Measurements from ENCODE around the gene CFAP20DC. TPM values are rescaled to one million over a fixed set of nuclear protein-coding genes. Genes with fewer than 3 reads are reported as not detected.

The CFAP20DC gene
- total RNA-seq, 6 donors from 2014 or later: 0.30 to 4.3 (median 0.37) TPM; not detected in 1

DNA sequence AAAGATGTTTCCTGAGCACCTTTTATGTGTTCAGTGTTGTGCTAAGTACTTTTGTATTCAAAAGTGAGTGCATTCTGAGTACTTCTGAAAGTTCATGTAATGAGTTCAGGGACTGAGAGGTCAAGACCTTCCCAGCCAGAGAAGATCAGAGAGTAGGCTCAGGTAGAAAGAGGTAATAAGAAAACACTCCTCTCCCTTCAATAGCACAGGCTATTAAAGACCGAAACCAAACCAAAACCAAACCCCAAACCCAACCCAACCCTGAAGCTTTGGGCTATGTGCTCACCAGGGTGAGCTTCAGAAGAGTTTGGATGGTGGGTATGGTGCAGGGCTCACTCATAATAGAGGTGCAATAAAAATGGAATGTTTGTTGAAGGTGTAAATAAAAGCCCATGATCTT is 306.5 kb downstream of the CFAP20DC start:
- H3K4me1 ChIP-seq: no peaks in the 10 kb centered on the region
- TF ChIP-seq POLR2AphosphoS5 (IDR thresholded peaks at IDR 0.05) (no peak), EP300 (IDR thresholded peaks at IDR 0.05) (no peak), POLR2A (IDR thresholded peaks at IDR 0.05) (no peak)
- TF ChIP-seq, protein P1, sequence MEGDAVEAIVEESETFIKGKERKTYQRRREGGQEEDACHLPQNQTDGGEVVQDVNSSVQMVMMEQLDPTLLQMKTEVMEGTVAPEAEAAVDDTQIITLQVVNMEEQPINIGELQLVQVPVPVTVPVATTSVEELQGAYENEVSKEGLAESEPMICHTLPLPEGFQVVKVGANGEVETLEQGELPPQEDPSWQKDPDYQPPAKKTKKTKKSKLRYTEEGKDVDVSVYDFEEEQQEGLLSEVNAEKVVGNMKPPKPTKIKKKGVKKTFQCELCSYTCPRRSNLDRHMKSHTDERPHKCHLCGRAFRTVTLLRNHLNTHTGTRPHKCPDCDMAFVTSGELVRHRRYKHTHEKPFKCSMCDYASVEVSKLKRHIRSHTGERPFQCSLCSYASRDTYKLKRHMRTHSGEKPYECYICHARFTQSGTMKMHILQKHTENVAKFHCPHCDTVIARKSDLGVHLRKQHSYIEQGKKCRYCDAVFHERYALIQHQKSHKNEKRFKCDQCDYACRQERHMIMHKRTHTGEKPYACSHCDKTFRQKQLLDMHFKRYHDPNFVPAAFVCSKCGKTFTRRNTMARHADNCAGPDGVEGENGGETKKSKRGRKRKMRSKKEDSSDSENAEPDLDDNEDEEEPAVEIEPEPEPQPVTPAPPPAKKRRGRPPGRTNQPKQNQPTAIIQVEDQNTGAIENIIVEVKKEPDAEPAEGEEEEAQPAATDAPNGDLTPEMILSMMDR (IDR thresholded peaks at IDR 0.05): no peak
- no peaks in the 10 kb centered on the region for H3K27me3 ChIP-seq
- DNase-seq (no peak), ATAC-seq (ENCODE audit: low FRiP score in 2 of 2) (no peak)
- 85 to 100% methylated on average over 1 of the region's 1 CpG for whole genome bisulfite sequencing, 2 donors
- H3K36me3 ChIP-seq: no peaks in the 10 kb centered on the region
- H3K4me3 ChIP-seq: no peak overlapping the region
- H3K9me3 ChIP-seq: no peaks in the 10 kb centered on the region
- H3K27ac ChIP-seq: no peak overlapping the region

DNA sequence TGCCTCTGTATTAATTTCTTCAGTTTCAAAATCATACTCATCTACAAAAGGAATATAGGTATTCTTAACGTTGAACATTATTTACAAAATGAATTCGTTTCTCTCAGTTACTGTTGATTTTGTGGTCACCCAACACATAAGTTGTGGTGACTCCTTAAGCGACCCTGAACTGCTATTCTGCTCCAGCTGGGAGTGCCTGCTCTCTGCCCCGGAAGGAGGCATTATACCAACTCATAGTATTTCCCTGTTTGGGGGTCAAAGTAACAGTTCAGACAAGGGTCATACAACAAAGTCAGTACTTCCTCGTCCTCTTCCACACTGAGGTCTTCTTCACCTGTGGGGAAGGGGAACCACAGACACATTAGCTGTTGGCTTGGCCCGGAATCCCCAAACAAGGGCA is 307.6 kb downstream of the CFAP20DC start:
- 79 to 87% methylated on average over 6 of the region's 6 CpGs for WGBS, 2 donors
- Histone ChIP-seq H3K27me3 (no peaks in the 10 kb centered on the region), H3K36me3 (no peaks in the 10 kb centered on the region), H3K9me3 (no peaks in the 10 kb centered on the region), H3K4me1 (no peaks in the 10 kb centered on the region), H3K27ac (no peak overlapping the region), H3K4me3 (no peak overlapping the region)
- no peak for ATAC-seq (ENCODE audit: low FRiP score in 2 of 2)
- TF ChIP-seq POLR2A (IDR thresholded peaks at IDR 0.05) (no peak), EP300 (IDR thresholded peaks at IDR 0.05) (no peak), POLR2AphosphoS5 (IDR thresholded peaks at IDR 0.05) (no peak)
- TF ChIP-seq, protein P1 (IDR thresholded peaks at IDR 0.05): no peak
- DNase-seq: no peak

DNA sequence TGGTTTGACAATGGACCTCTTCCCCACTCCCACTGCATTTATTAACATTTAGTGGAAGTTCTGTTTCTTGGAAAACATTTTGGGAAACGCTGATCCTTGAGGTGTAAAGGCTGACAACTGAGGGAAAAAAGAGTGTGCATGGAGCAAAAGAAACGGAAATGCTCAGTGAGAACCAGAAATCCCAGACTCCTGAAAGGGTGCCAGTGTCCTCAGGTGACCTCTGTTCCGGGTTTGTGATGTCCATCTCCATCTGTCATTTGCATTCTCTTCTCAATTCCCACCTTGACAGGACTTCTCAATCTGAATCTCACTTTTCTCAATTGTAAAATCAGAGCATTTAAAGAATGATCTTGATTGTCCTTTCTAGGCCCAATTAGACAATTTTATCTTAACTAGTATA is 312.2 kb downstream of the CFAP20DC start:
- Histone ChIP-seq H3K4me3 (no peak overlapping the region), H3K27me3 (no peaks in the 10 kb centered on the region), H3K4me1 (no peaks in the 10 kb centered on the region), H3K9me3 (no peaks in the 10 kb centered on the region), H3K27ac (no peak overlapping the region), H3K36me3 (no peaks in the 10 kb centered on the region)
- TF ChIP-seq, protein P1 (IDR thresholded peaks at IDR 0.05): no peak
- no peak for TF ChIP-seq EP300 (IDR thresholded peaks at IDR 0.05)
- no peak for TF ChIP-seq POLR2AphosphoS5 (IDR thresholded peaks at IDR 0.05)
- TF ChIP-seq POLR2A (IDR thresholded peaks at IDR 0.05): no peak
- no peak for ATAC-seq (ENCODE audit: low FRiP score in 2 of 2)
- DNase-seq: no peak
- WGBS, 2 donors: 79 to 83% methylated on average over 3 of the region's 3 CpGs

DNA sequence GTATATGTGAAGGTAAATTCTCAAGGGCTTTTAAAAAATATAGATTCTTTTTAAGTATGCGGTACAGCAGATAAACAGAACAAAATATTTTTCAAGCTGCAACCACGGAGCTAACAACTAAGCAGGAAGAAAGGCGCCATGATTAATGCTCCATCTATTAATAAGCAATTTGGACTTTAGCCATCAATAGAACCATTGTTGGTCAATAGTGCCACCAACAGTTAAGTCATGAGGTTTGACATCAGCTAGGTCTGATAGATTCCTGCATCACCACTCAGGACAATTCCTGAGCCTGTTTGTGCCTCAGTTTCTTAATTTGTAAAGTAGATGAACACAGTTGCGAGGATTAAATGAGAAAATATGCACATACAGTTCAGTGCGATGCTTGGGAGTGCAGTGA is 318.2 kb downstream of the CFAP20DC start:
- no peaks in the 10 kb centered on the region for H3K4me1 ChIP-seq
- no peak for DNase-seq
- no peak overlapping the region for H3K4me3 ChIP-seq
- ATAC-seq (ENCODE audit: low FRiP score in 2 of 2): no peak
- no peaks in the 10 kb centered on the region for H3K9me3 ChIP-seq
- H3K36me3 ChIP-seq: no peaks in the 10 kb centered on the region
- H3K27ac ChIP-seq: no peak overlapping the region
- 69% methylated on average over 5 of the region's 5 CpGs for WGBS, 2 donors
- TF ChIP-seq POLR2A (IDR thresholded peaks at IDR 0.05) (no peak), POLR2AphosphoS5 (IDR thresholded peaks at IDR 0.05) (no peak), EP300 (IDR thresholded peaks at IDR 0.05) (no peak)
- TF ChIP-seq, protein P1 (IDR thresholded peaks at IDR 0.05): no peak
- no peaks in the 10 kb centered on the region for H3K27me3 ChIP-seq

DNA sequence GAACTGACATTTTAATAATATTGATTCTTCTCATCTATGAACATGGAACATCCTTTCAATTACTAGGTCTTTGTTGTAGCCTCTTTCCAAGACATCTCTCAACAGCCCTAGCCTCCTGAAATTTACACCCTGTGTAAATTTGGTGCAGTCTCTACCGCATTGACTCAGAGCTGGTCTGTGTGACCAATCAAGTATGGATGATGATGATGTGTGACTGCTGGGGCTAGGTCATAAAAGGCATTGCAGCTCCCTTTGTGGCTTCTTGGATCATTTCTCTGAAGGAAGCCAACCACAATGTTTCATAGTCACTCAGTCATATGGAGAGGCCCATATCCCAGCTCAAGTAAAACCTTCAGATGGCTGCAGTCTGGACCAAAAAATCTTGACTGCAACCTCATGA is 321.1 kb downstream of the CFAP20DC start:
- TF ChIP-seq, protein P1 (IDR thresholded peaks at IDR 0.05): no peak
- TF ChIP-seq POLR2A (IDR thresholded peaks at IDR 0.05) (no peak), POLR2AphosphoS5 (IDR thresholded peaks at IDR 0.05) (no peak), EP300 (IDR thresholded peaks at IDR 0.05) (no peak)
- DNase-seq: no peak
- 100% methylated on average over 1 of the region's 1 CpG; no CpG with 5 or more reads in 1 of the 2 donors for WGBS, 2 donors
- H3K36me3 ChIP-seq: no peaks in the 10 kb centered on the region
- H3K4me1 ChIP-seq: peaks cover 0 to 6% (median 2%) of the 10 kb centered on the region in 4 donors
- H3K9me3 ChIP-seq: no peaks in the 10 kb centered on the region
- no peak overlapping the region for H3K27ac ChIP-seq
- no peak overlapping the region for H3K4me3 ChIP-seq
- no peaks in the 10 kb centered on the region for H3K27me3 ChIP-seq
- ATAC-seq (ENCODE audit: low FRiP score in 2 of 2): no peak
